ENCODE data around the gene MAST4. TPM values are rescaled to one million over a fixed set of nuclear protein-coding genes. Genes with fewer than 3 reads are reported as not detected.

MAST4 gene
- polyA plus RNA-seq, 1 donor (not counting 4 experiments of a cell fraction or from before 2014, with no cell fraction given), result 19.8 TPM

DNA sequence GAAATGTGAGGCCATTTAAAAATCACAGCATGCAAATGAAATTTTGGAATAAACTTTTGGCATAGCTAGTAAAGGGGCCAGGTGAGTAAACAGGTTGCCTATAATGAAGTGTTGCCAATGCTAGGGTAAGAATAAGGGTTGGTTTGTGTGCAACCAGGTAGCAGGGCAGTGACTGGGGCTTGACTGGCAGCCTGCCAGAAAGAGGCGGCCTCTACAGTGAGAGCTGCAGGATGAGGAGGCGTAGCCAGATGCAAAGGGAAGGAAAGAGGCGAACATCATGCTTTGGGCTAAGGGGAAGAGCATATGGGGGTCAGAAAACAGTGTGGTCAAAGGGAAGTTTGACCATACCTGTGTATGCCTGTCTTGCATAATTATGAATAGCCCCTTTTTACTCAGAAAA, 70.6 kb downstream of the MAST4 start:
- H2AFZ ChIP-seq (ENCODE audit: control insufficient read depth, low read length), result no peak overlapping the region
- H3K9me1 ChIP-seq (ENCODE audit: control insufficient read depth, extremely low read depth, insufficient read depth, low read length), result no peaks in the 10 kb centered on the region
- no peak overlapping the region for H3K4me2 ChIP-seq (ENCODE audit: control insufficient read depth, extremely low read depth, insufficient read depth, low read depth, low read length)
- no peaks in the 10 kb centered on the region for H3K36me3 ChIP-seq (ENCODE audit: control insufficient read depth in 2 of 2, extremely low read depth in 1 of 2, insufficient read depth in 2 of 2, low read length in 2 of 2)
- no peak for FAIRE-seq
- H3K27me3 ChIP-seq (ENCODE audit: control insufficient read depth, extremely low read depth, insufficient read depth, low read length), result peaks cover 10% of the 10 kb centered on the region
- H3K4me1 ChIP-seq (ENCODE audit: control insufficient read depth, extremely low read depth, insufficient read depth, low read length), result no peaks in the 10 kb centered on the region
- no peaks in the 10 kb centered on the region for H3K9me3 ChIP-seq (ENCODE audit: control insufficient read depth, low read depth, low read length)
- no peak overlapping the region for H3K4me3 ChIP-seq (ENCODE audit: control insufficient read depth in 2 of 3, extremely low read depth in 1 of 3, insufficient read depth in 2 of 3, low read depth in 1 of 3, low read length in 3 of 3)
- no peaks in the 10 kb centered on the region for H4K20me1 ChIP-seq (ENCODE audit: control insufficient read depth, extremely low read depth, insufficient read depth, low read length)
- H3K9ac ChIP-seq (ENCODE audit: control insufficient read depth, extremely low read depth, insufficient read depth, low read length), result no peak overlapping the region
- dilution Hi-C loops (cut with MboI; ENCODE audit: extremely low pct_ligation_motif_present, low sequenced_read_pairs), result no loop called here
- H3K27ac ChIP-seq (ENCODE audit: control insufficient read depth, insufficient read depth, low read length), result no peak overlapping the region
- DNase-seq (ENCODE audit: low read depth, low spot score), result no peak
- no peaks in the 10 kb centered on the region for H3K79me2 ChIP-seq (ENCODE audit: control insufficient read depth, insufficient read depth, low read length)
- TF ChIP-seq, protein P1, sequence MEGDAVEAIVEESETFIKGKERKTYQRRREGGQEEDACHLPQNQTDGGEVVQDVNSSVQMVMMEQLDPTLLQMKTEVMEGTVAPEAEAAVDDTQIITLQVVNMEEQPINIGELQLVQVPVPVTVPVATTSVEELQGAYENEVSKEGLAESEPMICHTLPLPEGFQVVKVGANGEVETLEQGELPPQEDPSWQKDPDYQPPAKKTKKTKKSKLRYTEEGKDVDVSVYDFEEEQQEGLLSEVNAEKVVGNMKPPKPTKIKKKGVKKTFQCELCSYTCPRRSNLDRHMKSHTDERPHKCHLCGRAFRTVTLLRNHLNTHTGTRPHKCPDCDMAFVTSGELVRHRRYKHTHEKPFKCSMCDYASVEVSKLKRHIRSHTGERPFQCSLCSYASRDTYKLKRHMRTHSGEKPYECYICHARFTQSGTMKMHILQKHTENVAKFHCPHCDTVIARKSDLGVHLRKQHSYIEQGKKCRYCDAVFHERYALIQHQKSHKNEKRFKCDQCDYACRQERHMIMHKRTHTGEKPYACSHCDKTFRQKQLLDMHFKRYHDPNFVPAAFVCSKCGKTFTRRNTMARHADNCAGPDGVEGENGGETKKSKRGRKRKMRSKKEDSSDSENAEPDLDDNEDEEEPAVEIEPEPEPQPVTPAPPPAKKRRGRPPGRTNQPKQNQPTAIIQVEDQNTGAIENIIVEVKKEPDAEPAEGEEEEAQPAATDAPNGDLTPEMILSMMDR (optimal IDR thresholded peaks at IDR 0.05 in 1 of 3, IDR thresholded peaks at IDR 0.05 in 1 of 3, conservative IDR thresholded peaks at IDR 0.05 in 1 of 3; ENCODE audit: extremely low read depth in 1 of 3, insufficient read depth in 2 of 3, low read length in 3 of 3), result no peak
- TF ChIP-seq EZH2 (IDR thresholded peaks at IDR 0.05; ENCODE audit: low read length), result no peak

DNA sequence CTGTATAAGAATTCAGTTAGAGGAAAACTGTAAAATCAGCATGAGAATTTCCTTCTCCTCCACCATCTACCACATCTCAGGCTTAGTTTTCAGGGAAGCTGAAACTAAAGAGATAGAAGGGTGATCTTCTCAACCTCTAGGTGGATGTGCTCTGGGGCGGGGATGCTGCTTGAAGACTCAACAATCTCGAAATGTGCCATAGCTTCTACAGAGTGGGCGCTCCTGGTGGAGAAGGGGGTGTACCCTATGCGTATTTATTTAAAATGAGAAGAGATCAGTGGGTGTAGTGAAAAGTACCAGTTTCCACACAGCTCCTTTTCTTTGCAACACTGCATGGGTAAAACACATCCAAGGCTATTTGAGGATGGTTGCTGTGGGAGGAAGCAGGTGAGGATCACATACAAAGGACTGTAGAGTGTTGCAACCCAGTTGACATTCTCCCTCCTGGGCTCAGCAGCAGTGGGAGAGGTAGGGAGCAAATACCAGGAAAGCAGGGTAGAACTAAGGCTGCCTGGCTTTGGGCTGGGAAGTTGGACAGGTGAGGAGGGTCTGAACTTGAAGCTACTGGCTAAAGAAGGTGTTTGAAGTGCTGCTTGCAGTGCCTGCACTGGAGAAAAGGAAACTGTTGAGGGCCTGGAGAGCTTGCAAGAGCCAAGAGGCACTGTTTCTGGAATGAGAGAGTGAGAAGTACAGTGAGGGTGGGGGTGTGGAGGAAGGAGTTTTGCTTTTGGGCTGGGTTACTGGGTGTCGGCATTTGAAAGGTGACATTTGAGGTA, 73.1 kb downstream of the MAST4 start:
- dilution Hi-C loops (cut with MboI; ENCODE audit: extremely low pct_ligation_motif_present, low sequenced_read_pairs), result no loop called here
- H4K20me1 ChIP-seq (ENCODE audit: control insufficient read depth, extremely low read depth, insufficient read depth, low read length), result no peaks in the 10 kb centered on the region
- FAIRE-seq, result no peak
- no peak overlapping the region for H3K4me3 ChIP-seq (ENCODE audit: control insufficient read depth in 2 of 3, extremely low read depth in 1 of 3, insufficient read depth in 2 of 3, low read depth in 1 of 3, low read length in 3 of 3)
- no peaks in the 10 kb centered on the region for H3K79me2 ChIP-seq (ENCODE audit: control insufficient read depth, insufficient read depth, low read length)
- TF ChIP-seq, protein P1 (optimal IDR thresholded peaks at IDR 0.05 in 1 of 3, IDR thresholded peaks at IDR 0.05 in 1 of 3, conservative IDR thresholded peaks at IDR 0.05 in 1 of 3; ENCODE audit: extremely low read depth in 1 of 3, insufficient read depth in 2 of 3, low read length in 3 of 3), result no peak
- TF ChIP-seq EZH2 (IDR thresholded peaks at IDR 0.05; ENCODE audit: low read length), result no peak
- H3K4me1 ChIP-seq (ENCODE audit: control insufficient read depth, extremely low read depth, insufficient read depth, low read length), result no peaks in the 10 kb centered on the region
- no peaks in the 10 kb centered on the region for H3K9me1 ChIP-seq (ENCODE audit: control insufficient read depth, extremely low read depth, insufficient read depth, low read length)
- no peak overlapping the region for H2AFZ ChIP-seq (ENCODE audit: control insufficient read depth, low read length)
- no peaks in the 10 kb centered on the region for H3K9me3 ChIP-seq (ENCODE audit: control insufficient read depth, low read depth, low read length)
- no peak overlapping the region for H3K27ac ChIP-seq (ENCODE audit: control insufficient read depth, insufficient read depth, low read length)
- H3K27me3 ChIP-seq (ENCODE audit: control insufficient read depth, extremely low read depth, insufficient read depth, low read length), result peaks cover 10% of the 10 kb centered on the region
- DNase-seq (ENCODE audit: low read depth, low spot score), result no peak
- no peak overlapping the region for H3K9ac ChIP-seq (ENCODE audit: control insufficient read depth, extremely low read depth, insufficient read depth, low read length)
- no peaks in the 10 kb centered on the region for H3K36me3 ChIP-seq (ENCODE audit: control insufficient read depth in 2 of 2, extremely low read depth in 1 of 2, insufficient read depth in 2 of 2, low read length in 2 of 2)
- no peak overlapping the region for H3K4me2 ChIP-seq (ENCODE audit: control insufficient read depth, extremely low read depth, insufficient read depth, low read depth, low read length)

All from keratinocyte (primary cell).